ENCODE measurements around the gene SMPX.

SMPX gene

GRCh38 chrX:21698272-21698671, 59.6 kb downstream of the SMPX start:
- TF ChIP-seq TAF1 (IDR thresholded peaks at IDR 0.05; ENCODE audit: borderline replicate concordance, insufficient read depth, low read length) (no peak), POLR2AphosphoS5 (IDR thresholded peaks at IDR 0.05; ENCODE audit: low read depth, low read length) (no peak), REST (IDR thresholded peaks at IDR 0.05; ENCODE audit: insufficient read depth in 1 of 2, low read depth in 2 of 2, low read length in 2 of 2) (no peak), SIN3A (IDR thresholded peaks at IDR 0.05; ENCODE audit: borderline replicate concordance, insufficient read depth, low read length) (no peak), FOXP2 (optimal IDR thresholded peaks at IDR 0.05; ENCODE audit: borderline replicate concordance, extremely low read depth, extremely low read length, insufficient read depth) (no peak)

DNA sequence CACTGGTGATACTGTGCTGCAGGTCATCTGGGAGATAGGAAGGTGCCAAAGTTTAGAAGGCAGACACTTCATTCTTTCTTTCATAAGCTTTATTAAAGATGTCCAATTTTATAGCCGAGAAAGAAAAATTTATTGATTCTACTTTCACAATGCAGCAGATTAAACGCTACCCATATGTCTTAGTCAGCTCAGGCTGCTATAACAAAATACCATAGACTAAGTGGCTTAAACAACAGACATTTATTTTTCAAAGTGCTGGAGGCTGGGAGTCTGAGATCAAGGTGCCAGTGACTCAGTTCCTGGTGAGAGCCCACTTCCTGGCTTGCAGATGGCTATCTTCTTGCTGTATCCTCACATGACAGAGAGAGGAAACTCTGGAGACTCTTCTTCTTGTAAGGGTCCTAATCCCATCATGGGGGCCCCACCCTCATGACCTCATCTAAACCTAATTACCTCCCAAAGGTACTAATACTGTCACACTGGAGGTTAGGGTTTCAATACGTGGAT, 66.4 kb downstream of the SMPX start:
- TF ChIP-seq REST (IDR thresholded peaks at IDR 0.05; ENCODE audit: insufficient read depth in 1 of 2, low read depth in 2 of 2, low read length in 2 of 2) (no peak), SIN3A (IDR thresholded peaks at IDR 0.05; ENCODE audit: borderline replicate concordance, insufficient read depth, low read length) (no peak), TAF1 (IDR thresholded peaks at IDR 0.05; ENCODE audit: borderline replicate concordance, insufficient read depth, low read length) (no peak), POLR2AphosphoS5 (IDR thresholded peaks at IDR 0.05; ENCODE audit: low read depth, low read length) (no peak), FOXP2 (optimal IDR thresholded peaks at IDR 0.05; ENCODE audit: borderline replicate concordance, extremely low read depth, extremely low read length, insufficient read depth) (no peak)

GRCh38 chrX:21683941-21684340, 74.0 kb downstream of the SMPX start:
- TF ChIP-seq POLR2AphosphoS5 (IDR thresholded peaks at IDR 0.05; ENCODE audit: low read depth, low read length), result no peak
- no peak for TF ChIP-seq FOXP2 (optimal IDR thresholded peaks at IDR 0.05; ENCODE audit: borderline replicate concordance, extremely low read depth, extremely low read length, insufficient read depth)
- TF ChIP-seq REST (IDR thresholded peaks at IDR 0.05; ENCODE audit: insufficient read depth in 1 of 2, low read depth in 2 of 2, low read length in 2 of 2), result no peak

DNA sequence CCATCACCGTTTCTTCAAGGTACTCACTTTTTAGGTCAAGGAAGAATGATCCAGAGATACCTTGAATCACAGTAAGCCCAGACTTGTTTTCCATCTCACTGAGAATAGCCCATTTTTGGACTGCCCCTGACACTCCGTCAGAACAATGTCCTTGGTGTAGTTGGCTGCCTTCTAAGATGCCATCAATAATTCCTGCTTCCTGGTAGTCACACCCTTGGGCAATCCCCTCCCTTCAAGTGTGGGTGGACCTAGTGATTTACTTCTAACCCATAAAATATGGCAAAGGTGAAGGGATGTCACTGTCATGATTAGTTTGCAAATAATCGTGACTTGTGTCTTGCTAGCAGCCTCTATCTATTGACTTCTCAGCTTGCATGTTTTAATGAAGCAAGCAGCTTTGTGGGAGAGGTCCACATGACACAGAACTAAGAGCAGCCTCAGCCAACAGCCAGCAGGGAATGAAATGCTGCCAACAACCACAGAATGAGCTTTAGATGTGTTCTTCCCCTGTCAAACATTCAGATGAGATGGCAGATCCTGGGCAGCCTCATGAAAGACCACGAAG, 79.8 kb downstream of the SMPX start:
- TF ChIP-seq FOXP2 (optimal IDR thresholded peaks at IDR 0.05; ENCODE audit: borderline replicate concordance, extremely low read depth, extremely low read length, insufficient read depth) (no peak), REST (IDR thresholded peaks at IDR 0.05; ENCODE audit: insufficient read depth in 1 of 2, low read depth in 2 of 2, low read length in 2 of 2) (no peak), SIN3A (IDR thresholded peaks at IDR 0.05; ENCODE audit: borderline replicate concordance, insufficient read depth, low read length) (no peak), POLR2AphosphoS5 (IDR thresholded peaks at IDR 0.05; ENCODE audit: low read depth, low read length) (no peak), TAF1 (IDR thresholded peaks at IDR 0.05; ENCODE audit: borderline replicate concordance, insufficient read depth, low read length) (no peak)

DNA sequence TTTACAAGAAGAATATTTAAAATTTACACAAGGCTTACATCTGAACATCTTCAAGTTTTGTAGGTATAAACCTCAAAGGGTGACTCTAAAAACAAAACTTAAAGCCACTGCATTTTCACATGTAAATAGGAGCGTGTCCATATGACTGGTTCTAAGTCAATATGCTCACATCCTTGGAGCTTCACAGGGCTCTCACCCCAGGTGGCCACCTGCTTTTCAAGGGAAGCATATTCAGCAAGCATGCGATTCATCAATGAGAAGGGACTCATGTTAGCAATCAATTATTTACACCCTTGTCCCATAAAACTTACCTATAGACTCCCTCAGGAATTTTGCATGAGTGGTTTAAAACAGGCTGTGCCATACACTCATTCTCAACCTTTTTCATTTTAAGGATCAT, 82.0 kb downstream of the SMPX start:
- no peak for TF ChIP-seq TAF1 (IDR thresholded peaks at IDR 0.05; ENCODE audit: borderline replicate concordance, insufficient read depth, low read length)
- TF ChIP-seq FOXP2 (optimal IDR thresholded peaks at IDR 0.05; ENCODE audit: borderline replicate concordance, extremely low read depth, extremely low read length, insufficient read depth), result no peak
- TF ChIP-seq SIN3A (IDR thresholded peaks at IDR 0.05; ENCODE audit: borderline replicate concordance, insufficient read depth, low read length), result no peak
- no peak for TF ChIP-seq REST (IDR thresholded peaks at IDR 0.05; ENCODE audit: insufficient read depth in 1 of 2, low read depth in 2 of 2, low read length in 2 of 2)

All from PFSK-1 (cell line).